Loucy (cell line): ENCODE data around the gene NPC1.

Source experiments
- H2AFZ ChIP-seq: fragments of 200-600 bp; sonication (generic); 2 replicates; pipeline ENCODE4 v1.6.0; 2016; ENCODE audit warnings: antibody characterized with exemption, mild to moderate bottlenecking, low read length, moderate library complexity
- H3F3A ChIP-seq: fragments of 200-600 bp; 2 replicates; pipeline ENCODE4 v1.6.0; 2016; ENCODE audit warnings: antibody characterized with exemption, low read depth, mild to moderate bottlenecking
- H3K27me3 ChIP-seq: fragments of 200-600 bp; sonication (generic); 2 replicates; pipeline ENCODE4 v1.6.1; 2014; ENCODE audit warnings: low read length, mild to moderate bottlenecking; ENCODE audit not compliant: insufficient read depth, poor library complexity, severe bottlenecking
- H3K36me3 ChIP-seq: fragments of 200-600 bp; sonication (generic); 2 replicates; pipeline ENCODE4 v1.6.1; 2016; ENCODE audit warnings: low read length; ENCODE audit not compliant: insufficient read depth
- H3K4me1 ChIP-seq: fragments of 200-600 bp; sonication (generic); 2 replicates; pipeline ENCODE4 v1.5.1; 2014; ENCODE audit warnings: low read length, mild to moderate bottlenecking; ENCODE audit not compliant: insufficient read depth, poor library complexity, severe bottlenecking
- H3K4me2 ChIP-seq: fragments of 200-600 bp; sonication (generic); 2 replicates; pipeline ENCODE4 v1.6.0; 2014; ENCODE audit warnings: antibody characterized with exemption, low read length, low read depth, mild to moderate bottlenecking; ENCODE audit not compliant: poor library complexity, severe bottlenecking
- H3K4me3 ChIP-seq: fragments of 200-600 bp; sonication (generic); 2 replicates; pipeline ENCODE4 v1.5.1; 2014; ENCODE audit warnings: low read length, mild to moderate bottlenecking, mixed read lengths; ENCODE audit not compliant: poor library complexity, severe bottlenecking
- H3K79me2 ChIP-seq: fragments of 200-600 bp; sonication (generic); 2 replicates; pipeline ENCODE4 v1.6.1; 2014; ENCODE audit warnings: low read length; ENCODE audit not compliant: insufficient read depth
- H3K9ac ChIP-seq: fragments of 200-600 bp; sonication (generic); 2 replicates; pipeline ENCODE4 v1.6.0; 2014; ENCODE audit warnings: mild to moderate bottlenecking, low read depth, low read length, moderate library complexity; ENCODE audit not compliant: poor library complexity, severe bottlenecking
- H3K9me2 ChIP-seq: fragments of 200-600 bp; sonication (generic); replicated peaks from 2 replicates; pipeline ENCODE4 v1.6.1; 2016; ENCODE audit warnings: low read depth, low read length, mixed read lengths
- H3K9me3 ChIP-seq: fragments of 200-600 bp; sonication (generic); 2 replicates; pipeline ENCODE4 v1.6.1; 2014; ENCODE audit warnings: mild to moderate bottlenecking, antibody characterized with exemption, low read length, low read depth; ENCODE audit not compliant: insufficient read depth
- H4K20me1 ChIP-seq: fragments of 200-600 bp; sonication (generic); 2 replicates; pipeline ENCODE4 v1.6.0; 2014; ENCODE audit warnings: antibody characterized with exemption, low read length, mild to moderate bottlenecking; ENCODE audit not compliant: insufficient read depth, poor library complexity, severe bottlenecking
- CTCF ChIP-seq: fragments of 200-600 bp; sonication (generic); conservative IDR thresholded peaks from 2 replicates; pipeline ENCODE4 v1.5.1; 2014; ENCODE audit warnings: mild to moderate bottlenecking, antibody characterized with exemption, low read length
- EZH2phosphoT487 ChIP-seq: fragments of 200-600 bp; IDR thresholded peaks from 2 replicates; pipeline ENCODE4 v1.6.1; 2018; ENCODE audit warnings: antibody characterized with exemption, mild to moderate bottlenecking, moderate library complexity, borderline replicate concordance

Gene NPC1

DNA sequence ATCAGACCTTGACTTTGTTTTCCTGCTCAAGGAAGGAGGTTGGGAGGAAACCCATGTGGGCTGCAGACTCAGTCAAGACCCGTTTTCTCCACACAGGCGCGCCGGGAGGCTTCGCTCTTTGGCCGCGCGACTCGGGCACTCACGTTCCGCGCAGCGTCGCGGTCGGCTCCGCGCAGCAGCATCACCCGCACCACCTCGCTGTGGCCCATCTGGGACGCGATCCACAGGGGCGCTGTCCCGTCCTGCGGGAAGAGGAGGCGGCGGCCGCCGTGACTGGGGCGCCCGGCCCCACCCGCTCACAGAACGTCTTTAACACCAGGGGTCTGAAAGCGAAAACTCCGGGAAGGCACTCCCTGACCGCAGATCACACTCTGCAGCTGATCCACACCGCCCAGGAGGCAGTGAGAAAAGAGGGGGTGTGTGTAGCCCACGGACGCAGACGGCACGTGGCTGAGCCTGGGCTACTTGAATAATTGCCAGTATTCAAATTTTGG is 33.1 kb upstream of the NPC1 start:
- no peak overlapping the region for H3K9ac ChIP-seq
- TF ChIP-seq EZH2phosphoT487 = no peak
- TF ChIP-seq CTCF = no peak
- no peak overlapping the region for H2AFZ ChIP-seq

GRCh38 chr18:23618862-23619387 is 32.6 kb upstream of the NPC1 start:
- H3K36me3 ChIP-seq = no peaks in the 10 kb centered on the region
- H3K9me2 ChIP-seq = no peaks in the 10 kb centered on the region
- H3K9me3 ChIP-seq = no peaks in the 10 kb centered on the region
- no peak overlapping the region for H3K4me3 ChIP-seq
- no peak overlapping the region for H2AFZ ChIP-seq
- no peaks in the 10 kb centered on the region for H3K4me1 ChIP-seq
- TF ChIP-seq EZH2phosphoT487 (no peak), CTCF (no peak)
- no peaks in the 10 kb centered on the region for H3K79me2 ChIP-seq
- no peaks in the 10 kb centered on the region for H4K20me1 ChIP-seq
- H3K9ac ChIP-seq = no peak overlapping the region
- H3F3A ChIP-seq = no peaks in the 10 kb centered on the region
- no peaks in the 10 kb centered on the region for H3K27me3 ChIP-seq
- H3K4me2 ChIP-seq = no peak overlapping the region

More for the DNA sequence above, 33.1 kb upstream of the NPC1 start:
- H3K79me2 ChIP-seq = no peaks in the 10 kb centered on the region
- no peaks in the 10 kb centered on the region for H3F3A ChIP-seq
- H3K36me3 ChIP-seq = no peaks in the 10 kb centered on the region
- H3K9me2 ChIP-seq = no peaks in the 10 kb centered on the region
- H3K4me2 ChIP-seq = no peak overlapping the region
- no peaks in the 10 kb centered on the region for H3K27me3 ChIP-seq
- H4K20me1 ChIP-seq = no peaks in the 10 kb centered on the region
- no peaks in the 10 kb centered on the region for H3K9me3 ChIP-seq
- no peaks in the 10 kb centered on the region for H3K4me1 ChIP-seq
- no peak overlapping the region for H3K4me3 ChIP-seq

GRCh38 chr18:23617412-23618014 is 31.2 kb upstream of the NPC1 start:
- H3K9me2 ChIP-seq = no peaks in the 10 kb centered on the region
- H3K4me1 ChIP-seq = no peaks in the 10 kb centered on the region
- no peak overlapping the region for H3K4me3 ChIP-seq
- no peaks in the 10 kb centered on the region for H3K79me2 ChIP-seq
- H3K4me2 ChIP-seq = no peak overlapping the region
- H3K36me3 ChIP-seq = no peaks in the 10 kb centered on the region
- no peak overlapping the region for H3K9ac ChIP-seq
- H3K27me3 ChIP-seq = no peaks in the 10 kb centered on the region
- H3K9me3 ChIP-seq = no peaks in the 10 kb centered on the region
- no peaks in the 10 kb centered on the region for H4K20me1 ChIP-seq
- TF ChIP-seq EZH2phosphoT487 = no peak
- TF ChIP-seq CTCF = no peak
- H3F3A ChIP-seq = no peaks in the 10 kb centered on the region
- peak overlapping the region; percentile 48 for H2AFZ ChIP-seq
